ENCODE results near the gene PDIA5. TPM values are rescaled to one million over a fixed set of nuclear protein-coding genes. Genes with fewer than 3 reads are reported as not detected.

Gene PDIA5
- total and polyA plus RNA-seq, 2 donors (not counting 1 experiment from before 2014, with no cell fraction given), result 2.6 to 3.8 TPM

DNA sequence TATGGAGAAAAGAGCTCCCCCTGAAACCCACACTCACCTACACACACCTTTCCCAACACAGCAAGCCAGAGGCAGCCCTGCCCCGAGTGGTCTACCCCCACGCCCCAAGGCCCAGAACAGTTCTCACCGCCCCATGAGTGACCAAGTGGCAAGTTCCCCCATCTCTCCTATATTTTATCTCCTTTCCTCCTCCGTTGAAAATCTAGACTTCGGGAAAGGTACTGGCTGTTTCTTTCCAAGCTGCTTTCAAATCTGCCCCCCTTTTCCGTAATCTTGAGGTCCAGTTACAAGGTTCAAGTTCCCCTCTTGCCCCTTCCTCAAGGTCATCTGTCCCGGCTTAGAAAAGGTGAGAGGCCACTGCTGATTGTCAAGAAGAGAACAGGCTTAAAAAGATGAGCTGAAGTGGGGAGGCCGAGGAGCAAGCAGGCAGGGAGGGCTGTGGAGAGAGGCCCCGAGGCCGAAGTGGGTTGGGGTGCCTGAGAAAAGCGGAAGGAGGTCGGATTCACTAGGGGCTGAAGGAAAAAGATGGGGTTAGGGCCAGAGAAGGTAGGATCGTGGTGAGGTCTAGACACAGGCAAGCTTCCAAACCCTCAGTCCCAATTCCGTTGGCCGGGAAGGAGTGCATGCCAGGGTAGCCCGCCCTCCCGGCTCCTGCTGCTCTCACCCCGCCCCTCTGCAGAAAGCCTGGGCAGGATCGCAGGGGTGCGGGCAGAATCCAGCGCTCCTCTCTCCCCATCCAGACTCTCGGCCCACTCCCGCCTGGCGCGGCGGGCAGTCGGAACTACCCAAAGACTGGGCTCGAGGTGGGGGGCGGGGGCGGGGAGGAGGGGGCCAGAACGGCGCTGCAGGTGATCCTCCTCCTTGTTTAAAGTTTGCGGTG lies 40.9 kb upstream of the PDIA5 start:
- H3K9me3 ChIP-seq (ENCODE audit: control extremely low read depth in 1 of 3, control insufficient read depth in 2 of 3, insufficient read depth in 1 of 3, low read length in 2 of 3), result peaks cover 0 to 13% (median 0%) of the 10 kb centered on the region in 3 donors
- intact Hi-C loops (cut with micrococcal nuclease), result loop anchor here (10.0 kb wide), 1 partner anchor 239 kb away; no protein-coding TSS in a partner anchor
- H3K9ac ChIP-seq (ENCODE audit: low read length), result no peak overlapping the region
- ATAC-seq (ENCODE audit: low read depth) (peak; percentile 19), DNase-seq (peak; percentile 39)
- Mint-ChIP-seq H3K27ac (no peak overlapping the region), H3K9me3 (ENCODE audit: insufficient read depth) (no peaks in the 10 kb centered on the region), H3K4me3 (peak overlapping the region; percentile 89), H3K4me1 (peaks cover 20% of the 10 kb centered on the region), H3K27me3 (peaks cover 55% of the 10 kb centered on the region)
- peaks cover 21% of the 10 kb centered on the region in 2 donors for H3K4me1 ChIP-seq (ENCODE audit: control insufficient read depth in 2 of 2, insufficient read depth in 2 of 2, low read length in 2 of 2)
- peak overlapping the region in 1 of 5 experiments; percentile 57 for H3K4me3 ChIP-seq (ENCODE audit: control extremely low read depth in 1 of 5, extremely low read depth in 1 of 5, insufficient read depth in 1 of 5, low read depth in 2 of 5, low read length in 4 of 5)
- no peaks in the 10 kb centered on the region for H3K36me3 ChIP-seq (replicated peaks in 1 of 2; ENCODE audit: control extremely low read depth in 1 of 2, control insufficient read depth in 1 of 2, extremely low read depth in 1 of 2, insufficient read depth in 2 of 2, low read length in 1 of 2)
- ChIA-PET POLR2A (no interaction called here), CTCF (interaction anchor here (1.4 to 2.0 kb wide), 2 partner anchors 11 to 1478 kb away, joined by 3 to 7 read pairs; no protein-coding TSS in a partner anchor)
- H3K79me2 ChIP-seq (ENCODE audit: control insufficient read depth, insufficient read depth, low read length), result no peaks in the 10 kb centered on the region
- peaks cover 0 to 65% (median 40%) of the 10 kb centered on the region in 4 experiments for H3K27me3 ChIP-seq (replicated peaks in 1 of 4; ENCODE audit: control extremely low read depth in 1 of 4, control insufficient read depth in 3 of 4, insufficient read depth in 4 of 4, low read length in 3 of 4)
- 32% methylated on average over 21 of the region's 33 CpGs for WGBS (ENCODE audit: insufficient coverage)
- peak overlapping the region; percentile 89 for H3K4me2 ChIP-seq (replicated peaks; ENCODE audit: low read depth, low read length, poor library complexity, severe bottlenecking)
- H3K27ac ChIP-seq (ENCODE audit: low read length in 2 of 2), result no peak overlapping the region
- peak; percentile 68 for TF ChIP-seq EZH2 (IDR thresholded peaks at IDR 0.05; ENCODE audit: borderline replicate concordance, insufficient read depth, low read depth, low read length, poor library complexity, severe bottlenecking)
- TF ChIP-seq, protein P1, sequence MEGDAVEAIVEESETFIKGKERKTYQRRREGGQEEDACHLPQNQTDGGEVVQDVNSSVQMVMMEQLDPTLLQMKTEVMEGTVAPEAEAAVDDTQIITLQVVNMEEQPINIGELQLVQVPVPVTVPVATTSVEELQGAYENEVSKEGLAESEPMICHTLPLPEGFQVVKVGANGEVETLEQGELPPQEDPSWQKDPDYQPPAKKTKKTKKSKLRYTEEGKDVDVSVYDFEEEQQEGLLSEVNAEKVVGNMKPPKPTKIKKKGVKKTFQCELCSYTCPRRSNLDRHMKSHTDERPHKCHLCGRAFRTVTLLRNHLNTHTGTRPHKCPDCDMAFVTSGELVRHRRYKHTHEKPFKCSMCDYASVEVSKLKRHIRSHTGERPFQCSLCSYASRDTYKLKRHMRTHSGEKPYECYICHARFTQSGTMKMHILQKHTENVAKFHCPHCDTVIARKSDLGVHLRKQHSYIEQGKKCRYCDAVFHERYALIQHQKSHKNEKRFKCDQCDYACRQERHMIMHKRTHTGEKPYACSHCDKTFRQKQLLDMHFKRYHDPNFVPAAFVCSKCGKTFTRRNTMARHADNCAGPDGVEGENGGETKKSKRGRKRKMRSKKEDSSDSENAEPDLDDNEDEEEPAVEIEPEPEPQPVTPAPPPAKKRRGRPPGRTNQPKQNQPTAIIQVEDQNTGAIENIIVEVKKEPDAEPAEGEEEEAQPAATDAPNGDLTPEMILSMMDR (IDR thresholded peaks at IDR 0.05), result no peak
- H2AFZ ChIP-seq (ENCODE audit: insufficient read depth, low read depth, low read length, poor library complexity, severe bottlenecking), result peak overlapping the region; percentile 25
- no peaks in the 10 kb centered on the region for H4K20me1 ChIP-seq (ENCODE audit: control insufficient read depth, insufficient read depth, low read length, poor library complexity, severe bottlenecking)
